ENCODE measurements around the gene OR7G2. TPM values are rescaled to one million over a fixed set of nuclear protein-coding genes. Genes with fewer than 3 reads are reported as not detected.

OR7G2 gene
- total and polyA plus RNA-seq, 11 donors, result not detected

DNA sequence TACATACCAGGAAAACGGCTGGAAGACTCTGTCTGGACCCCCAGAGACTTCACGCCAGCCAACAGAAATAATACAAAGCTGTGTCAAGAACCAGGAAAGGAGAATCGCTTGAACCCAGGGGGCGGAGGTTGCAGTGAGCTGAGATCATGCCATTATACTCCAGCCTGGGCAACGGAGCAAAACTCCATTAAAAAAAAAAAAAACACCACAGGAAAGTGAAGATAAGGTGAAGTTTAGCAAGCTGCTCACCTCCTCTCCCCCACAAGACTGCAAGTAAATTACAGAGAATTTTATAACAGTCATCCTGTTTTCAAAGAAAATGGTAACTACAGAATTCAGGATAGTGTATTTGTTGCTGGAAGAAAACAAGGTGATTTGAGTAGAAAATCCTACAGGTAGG, 9.3 kb upstream of the OR7G2 start:
- H3K27me3 ChIP-seq, result peaks cover 0 to 35% (median 0%) of the 10 kb centered on the region in 9 donors
- ATAC-seq (no peak), DNase-seq (no peak)
- TF ChIP-seq CTCF (IDR thresholded peaks at IDR 0.05) (no peak), POLR2A (IDR thresholded peaks at IDR 0.05) (no peak)
- intact Hi-C loops (cut with DNase I), result no loop called here
- no peaks in the 10 kb centered on the region for H3K36me3 ChIP-seq
- H3K4me3 ChIP-seq, result no peak overlapping the region
- H3K27ac ChIP-seq, result no peak overlapping the region
- H3K9me3 ChIP-seq, result no peaks in the 10 kb centered on the region
- 42 to 53% (median 50%) methylated on average over 5 of the region's 5 CpGs for WGBS, 4 donors
- H3K4me1 ChIP-seq, result no peaks in the 10 kb centered on the region

- Histone ChIP-seq H3K27ac (no peak within 1 kb of the TSS), H3K27me3 (peaks cover 0 to 36% (median 0%) of the 10 kb centered on the region in 9 donors), H3K9me3 (no peaks in the 10 kb centered on the region), H3K36me3 (no peaks in the 10 kb centered on the region), H3K4me3 (no peak within 1 kb of the TSS), H3K4me1 (no peaks in the 10 kb centered on the region)
- DNase-seq, result no peak
- WGBS, 4 donors, result 75 to 87% (median 86%) methylated on average over 2 of the region's 2 CpGs
- no peak for ATAC-seq
- intact Hi-C loops (cut with DNase I), result no loop called here
- TF ChIP-seq POLR2A (IDR thresholded peaks at IDR 0.05), result no peak
- no peak for TF ChIP-seq CTCF (IDR thresholded peaks at IDR 0.05)
These were observed 8.1 kb upstream of the OR7G2 start, which contains the start of gene OR7G1 for GRCh38 chr19:9115307-9115813. TSS of gene OR7G1 (minus strand) at chr19:9115763. CDS start at chr19:9115763, 0 bp downstream.

- DNase-seq, result no peak
- no peaks in the 10 kb centered on the region for H3K36me3 ChIP-seq
- peaks cover 0 to 40% (median 0%) of the 10 kb centered on the region in 9 donors for H3K27me3 ChIP-seq
- WGBS, 4 donors, result 38 to 71% (median 58%) methylated on average over 2 of the region's 2 CpGs
- no peak for TF ChIP-seq CTCF (IDR thresholded peaks at IDR 0.05)
- no peak for TF ChIP-seq POLR2A (IDR thresholded peaks at IDR 0.05)
- H3K4me1 ChIP-seq, result no peaks in the 10 kb centered on the region
- intact Hi-C loops (cut with DNase I), result no loop called here
- no peak for ATAC-seq
- no peak overlapping the region for H3K4me3 ChIP-seq
- no peak overlapping the region for H3K27ac ChIP-seq
- no peaks in the 10 kb centered on the region for H3K9me3 ChIP-seq
These were observed 2.7 kb upstream of the OR7G2 start for GRCh38 chr19:9109959-9110358.

DNA sequence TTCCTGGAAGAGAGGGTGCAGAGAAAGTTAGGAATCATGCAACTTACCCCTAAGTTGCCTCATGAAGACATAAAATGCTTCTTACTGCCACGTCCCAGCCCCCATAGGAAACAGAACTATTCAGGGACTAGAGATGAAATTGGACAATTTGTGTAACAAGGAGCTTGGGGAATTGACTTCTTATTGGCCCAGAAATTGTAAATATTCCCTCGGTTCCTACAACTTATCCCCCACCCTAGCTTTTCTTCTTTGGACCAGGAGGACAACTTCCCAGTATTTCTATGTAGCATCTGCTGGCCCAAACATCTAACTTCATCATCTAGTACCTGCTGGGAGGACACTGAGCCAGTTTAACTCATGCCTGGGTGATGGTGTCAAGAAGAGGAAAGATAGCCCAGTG, 20.5 kb downstream of the OR7G2 start, which contains the start of gene OR1M1:
OR1M1 (plus strand) TSS at position 301 of the 400 bp plus-strand sequence. CDS start 6,184 bp downstream, outside the sequence.
- TF ChIP-seq CTCF (IDR thresholded peaks at IDR 0.05), result no peak
- no peak for TF ChIP-seq POLR2A (IDR thresholded peaks at IDR 0.05)
- Histone ChIP-seq H3K27me3 (peaks cover 0 to 25% (median 0%) of the 10 kb centered on the region in 9 donors), H3K4me3 (no peak within 1 kb of the TSS), H3K9me3 (no peaks in the 10 kb centered on the region), H3K27ac (no peak within 1 kb of the TSS), H3K36me3 (no peaks in the 10 kb centered on the region), H3K4me1 (no peaks in the 10 kb centered on the region)
- intact Hi-C loops (cut with DNase I), result no loop called here
- no peak for DNase-seq
- WGBS, 4 donors, result 37 to 56% (median 38%) methylated on average over 2 of the region's 2 CpGs
- ATAC-seq, result no peak
